Measurements from ENCODE around the gene SENP8. TPM values are rescaled to one million over a fixed set of nuclear protein-coding genes. Genes with fewer than 3 reads are reported as not detected.

The SENP8 gene
- total RNA-seq, 2 donors from 2014 or later: 2.3 to 4.2 TPM

GRCh38 chr15:72183781-72184164, 65.6 kb downstream of the SENP8 start:
- intact Hi-C loops (cut with DNase I): no loop called here
- H3K9ac ChIP-seq (ENCODE audit: low read depth in 2 of 2, low read length in 2 of 2): no peak overlapping the region
- H3K4me3 ChIP-seq: peak overlapping the region; percentile 30
- no peaks in the 10 kb centered on the region for H3K4me1 ChIP-seq
- H3K9me3 ChIP-seq: no peaks in the 10 kb centered on the region
- H3K27ac ChIP-seq: no peak overlapping the region
- TF ChIP-seq CTCF (IDR thresholded peaks at IDR 0.05): no peak
- peaks cover 15% of the 10 kb centered on the region for H3K27me3 ChIP-seq
- no peaks in the 10 kb centered on the region for H3K36me3 ChIP-seq
- no peak for DNase-seq

- Histone ChIP-seq H3K27me3 (peaks cover 15% of the 10 kb centered on the region), H3K9ac (ENCODE audit: low read depth in 2 of 2, low read length in 2 of 2) (no peak overlapping the region), H3K27ac (no peak overlapping the region), H3K36me3 (no peaks in the 10 kb centered on the region), H3K9me3 (no peaks in the 10 kb centered on the region), H3K4me1 (no peaks in the 10 kb centered on the region), H3K4me3 (peak overlapping the region; percentile 30)
- no peak for TF ChIP-seq CTCF (IDR thresholded peaks at IDR 0.05)
- intact Hi-C loops (cut with DNase I): no loop called here
- DNase-seq: no peak
Observed at GRCh38 chr15:72184165-72184811, 66.1 kb downstream of the SENP8 start.

GRCh38 chr15:72189250-72189902, 71.2 kb downstream of the SENP8 start:
- DNase-seq: no peak
- Histone ChIP-seq H3K36me3 (no peaks in the 10 kb centered on the region), H3K4me1 (no peaks in the 10 kb centered on the region), H3K9me3 (no peaks in the 10 kb centered on the region), H3K27me3 (peaks cover 2% of the 10 kb centered on the region), H3K9ac (ENCODE audit: low read depth in 2 of 2, low read length in 2 of 2) (no peak overlapping the region), H3K27ac (no peak overlapping the region), H3K4me3 (no peak overlapping the region)
- intact Hi-C loops (cut with DNase I): no loop called here
- no peak for TF ChIP-seq CTCF (IDR thresholded peaks at IDR 0.05)

GRCh38 chr15:72192416-72192815, 74.2 kb downstream of the SENP8 start:
- H3K27me3 ChIP-seq: peaks cover 4% of the 10 kb centered on the region
- TF ChIP-seq CTCF (IDR thresholded peaks at IDR 0.05): no peak
- intact Hi-C loops (cut with DNase I): no loop called here
- H3K9me3 ChIP-seq: no peaks in the 10 kb centered on the region
- no peak overlapping the region for H3K4me3 ChIP-seq
- H3K9ac ChIP-seq (ENCODE audit: low read depth in 2 of 2, low read length in 2 of 2): no peak overlapping the region
- H3K4me1 ChIP-seq: no peaks in the 10 kb centered on the region
- H3K27ac ChIP-seq: no peak overlapping the region
- no peak for DNase-seq
- H3K36me3 ChIP-seq: no peaks in the 10 kb centered on the region

Other genes with a start within 250 kb of the SENP8 start
- gene MYO9A, start 253 bp upstream of the SENP8 start, total RNA-seq: 10 to 100 TPM; 27.5 to 34.3 TPM
- gene GRAMD2A, start 79.4 kb downstream of the SENP8 start, total RNA-seq: 1 to 10 TPM; 2.3 to 3.3 TPM
- 100 to 1,000 TPM; 769 to 946 TPM for gene PKM, start 112.8 kb downstream of the SENP8 start, total RNA-seq
- gene PARP6, start 154.2 kb downstream of the SENP8 start, total RNA-seq: 10 to 100 TPM; 21.3 to 39.3 TPM
- under 1 TPM; 0.74 to 0.93 TPM for gene CELF6, start 201.8 kb downstream of the SENP8 start, total RNA-seq